MM.1S (cell line): ENCODE results near the gene NRP2.

ENCODE experiments used
- CTCF ChIP-seq: fragments of 300-600 bp; sonication (generic); IDR thresholded peaks from 2 replicates; pipeline ENCODE4 v1.5.1; 2016; ENCODE audit warnings: antibody characterized with exemption, low read length, mixed read lengths
- EZH2 ChIP-seq: fragments of 300-600 bp; sonication (generic); optimal IDR thresholded peaks from 2 replicates; pipeline ENCODE3; 2017; ENCODE audit warnings: low read depth, mild to moderate bottlenecking, antibody characterized with exemption, low read length, mixed read lengths
- EZH2phosphoT487 ChIP-seq: fragments of 300-600 bp; sonication (generic); IDR thresholded peaks from 2 replicates; pipeline ENCODE4 v1.6.1; 2018; ENCODE audit warnings: antibody characterized with exemption, low read length

- TF ChIP-seq CTCF: no peak
- no peak for TF ChIP-seq EZH2
- TF ChIP-seq EZH2phosphoT487: no peak
Observed at GRCh38 chr2:205685314-205686055, 3.2 kb downstream of the NRP2 start.
